Small intestine (tissue), 16 donors: ENCODE results near the gene BPIFB3. TPM values are rescaled to one million over a fixed set of nuclear protein-coding genes. Genes with fewer than 3 reads are reported as not detected.

Experiments used
- DNase-seq, 2 donors: peaks; one replicate each; pipeline versions ENCODE4 v3.0.0 to v3.0.0-alpha.2; 2013
- FAIRE-seq: peaks from 2 replicates; lab custom pipeline; 2012; peaks lifted over from hg19 to GRCh38; lab: Jason Lieb, UNC
- H3K27ac ChIP-seq, 3 donors: one replicate each; pipeline ENCODE4 v1.5.1; 2013; ENCODE audit warnings: low read length in 2 of 3, mild to moderate bottlenecking in 2 of 3, control low read depth in 1 of 3, inconsistent platforms in 1 of 3, low read depth in 1 of 3, moderate library complexity in 1 of 3
- H3K27me3 ChIP-seq, 3 donors: one replicate each; pipeline ENCODE4 v1.6.1; 2013; ENCODE audit warnings: low read length in 3 of 3, inconsistent platforms in 1 of 3; ENCODE audit not compliant: control insufficient read depth in 3 of 3, insufficient read depth in 3 of 3
- H3K36me3 ChIP-seq, 3 donors: one replicate each; pipeline ENCODE4 v1.6.1; 2013; ENCODE audit warnings: low read length in 3 of 3, inconsistent platforms in 1 of 3, low read depth in 1 of 3, mild to moderate bottlenecking in 1 of 3, moderate library complexity in 1 of 3; ENCODE audit not compliant: control insufficient read depth in 3 of 3, insufficient read depth in 2 of 3
- H3K4me1 ChIP-seq, 3 donors: one replicate each; pipeline ENCODE4 v1.6.1; 2013; ENCODE audit warnings: low read length in 2 of 3, inconsistent platforms in 1 of 3, low read depth in 1 of 3, mild to moderate bottlenecking in 1 of 3, moderate library complexity in 1 of 3; ENCODE audit not compliant: control insufficient read depth in 3 of 3, insufficient read depth in 2 of 3
- H3K4me3 ChIP-seq, 3 donors: one replicate each; pipeline ENCODE4 v1.5.1; 2013; ENCODE audit warnings: low read length in 3 of 3, control low read depth in 1 of 3, inconsistent platforms in 1 of 3, low read depth in 1 of 3, mild to moderate bottlenecking in 1 of 3, moderate library complexity in 1 of 3
- H3K9me3 ChIP-seq, 2 donors: one replicate each; pipeline ENCODE4 v1.6.1; 2013; ENCODE audit warnings: low read depth in 1 of 2, low read length in 1 of 2; ENCODE audit not compliant: control insufficient read depth in 2 of 2, insufficient read depth in 1 of 2
- WGBS, 3 donors: extraction: QIAGEN DNeasy Blood & Tissue Kit; methylation state at CpG; one replicate each; pipeline ENCODE4 v1.1.7; 2013; 5-methylcytosine and 5-hydroxymethylcytosine counted together
- long read RNA-seq, 10 donors: transcript quantifications; one replicate each; lab custom pipeline, GENCODE V29; 2026
- polyA plus RNA-seq, 4 donors: library from polyadenylated mRNA; stranded (reverse) in 3 of 4; unstranded in 1 of 4; fragments of 200-250 nt in 3 of 4; fragments of 120-200 nt in 1 of 4; gene quantifications; one replicate each; pipeline versions ENCODE4 v1.2.1 to v1.2.3, GENCODE V29; 2013
- donor health status: healthy with polysubstance abuse.
- donor health status: control.
- donor health status: control.
- donor health status: Bipolar disorder and iron deficiency.
- donor health status: healthy.

Gene BPIFB3, protein sequence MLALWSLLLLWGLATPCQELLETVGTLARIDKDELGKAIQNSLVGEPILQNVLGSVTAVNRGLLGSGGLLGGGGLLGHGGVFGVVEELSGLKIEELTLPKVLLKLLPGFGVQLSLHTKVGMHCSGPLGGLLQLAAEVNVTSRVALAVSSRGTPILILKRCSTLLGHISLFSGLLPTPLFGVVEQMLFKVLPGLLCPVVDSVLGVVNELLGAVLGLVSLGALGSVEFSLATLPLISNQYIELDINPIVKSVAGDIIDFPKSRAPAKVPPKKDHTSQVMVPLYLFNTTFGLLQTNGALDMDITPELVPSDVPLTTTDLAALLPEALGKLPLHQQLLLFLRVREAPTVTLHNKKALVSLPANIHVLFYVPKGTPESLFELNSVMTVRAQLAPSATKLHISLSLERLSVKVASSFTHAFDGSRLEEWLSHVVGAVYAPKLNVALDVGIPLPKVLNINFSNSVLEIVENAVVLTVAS
- not detected for polyA plus RNA-seq
- long read RNA-seq, donor 1: 0 reads
- long read RNA-seq, donor 2: 0 reads
- long read RNA-seq, donor 3: 0 reads
- long read RNA-seq, donor 4: 0 reads
- long read RNA-seq, donor 5: 0 reads
- long read RNA-seq, donor 6: 0 reads
- long read RNA-seq, donor 7: 0 reads
- long read RNA-seq, donor 8: 0 reads
- long read RNA-seq, donor 9: 0 reads
- long read RNA-seq, donor 10: 0 reads

DNA sequence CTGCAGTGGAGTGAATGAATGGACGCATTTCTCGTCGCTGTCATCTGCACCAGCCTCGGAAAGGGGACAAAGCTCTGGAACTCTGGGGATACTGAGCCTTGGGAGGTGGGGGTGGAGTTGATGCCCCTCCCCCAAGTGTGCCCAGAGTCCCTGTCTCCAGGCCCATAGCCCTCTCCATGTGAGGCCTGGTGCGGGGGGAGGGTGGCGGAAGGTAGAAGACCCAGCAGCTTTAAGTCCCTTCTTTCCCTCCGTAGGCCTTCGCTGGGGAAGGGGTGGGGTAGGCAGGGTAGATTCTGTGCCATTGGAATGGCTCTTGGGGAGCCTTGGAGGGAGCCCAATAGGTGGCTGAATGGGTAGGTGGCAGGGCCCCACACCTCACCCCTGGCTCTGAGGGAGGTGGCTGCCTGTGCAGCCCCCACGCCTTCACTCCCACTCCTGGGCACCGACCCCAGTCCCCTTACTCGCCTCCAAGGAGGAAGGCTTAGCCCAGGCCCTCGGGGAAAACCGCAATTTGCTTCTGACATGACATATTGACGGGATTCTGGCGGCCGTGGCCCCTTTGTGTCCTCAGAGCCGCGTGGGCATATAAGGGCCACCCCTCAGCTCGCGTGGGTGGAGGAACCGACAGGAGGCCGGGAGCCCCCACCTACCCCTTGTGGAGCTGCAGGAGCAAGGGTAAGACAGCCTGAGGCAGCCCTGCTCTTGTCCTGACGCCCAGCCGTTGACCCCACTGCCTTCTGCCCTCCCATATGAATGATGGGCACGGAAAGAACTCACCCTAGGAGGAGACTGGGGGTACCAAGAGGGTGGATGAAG lies at the start of gene BPIFB3:
TSS of gene BPIFB3 (plus strand) at position 613 of the 816 bp plus-strand sequence. CDS start 1,533 bp downstream, outside the sequence.
- no peaks in the 10 kb centered on the region for H3K36me3 ChIP-seq
- WGBS, 3 donors: 78 to 83% (median 83%) methylated on average over 25 of the region's 25 CpGs
- no peak for FAIRE-seq
- no peaks in the 10 kb centered on the region for H3K27me3 ChIP-seq
- no peak within 1 kb of the TSS for H3K4me3 ChIP-seq
- no peaks in the 10 kb centered on the region for H3K4me1 ChIP-seq
- no peaks in the 10 kb centered on the region for H3K9me3 ChIP-seq
- no peak for DNase-seq
- H3K27ac ChIP-seq: no peak within 1 kb of the TSS

DNA sequence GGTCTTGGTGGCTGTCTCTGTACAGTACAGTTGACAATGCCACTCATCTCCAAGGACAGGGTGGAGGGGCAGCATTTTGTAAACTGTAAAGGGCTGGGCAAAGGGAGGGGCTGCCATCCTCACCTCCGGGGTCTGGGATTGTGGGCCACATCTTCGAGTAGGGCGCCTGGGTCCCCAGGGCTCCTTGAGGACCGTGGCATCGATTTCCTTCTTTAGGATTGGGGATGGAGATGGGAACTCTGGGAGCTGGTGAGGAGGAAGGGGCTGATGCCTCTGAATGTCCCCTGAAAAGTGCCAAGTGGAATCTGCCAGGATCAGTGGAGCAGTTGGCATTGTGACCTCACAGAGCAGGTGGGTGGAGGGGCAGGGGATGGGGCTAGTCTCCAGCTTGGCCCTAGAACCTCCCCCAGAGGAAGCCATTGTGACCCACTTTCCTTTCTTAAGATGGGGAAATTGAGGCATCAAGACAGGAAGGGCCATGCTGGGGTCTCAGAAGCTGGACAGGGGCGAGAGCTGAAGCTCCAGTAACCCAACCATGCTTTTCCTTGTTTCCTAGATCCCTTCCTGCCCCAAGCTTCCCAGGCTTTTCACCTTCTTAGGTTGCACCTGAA lies 49.5 kb upstream of the BPIFB3 start, which contains the start of gene SUN5:
TSS of gene SUN5 (minus strand) at position 293 of the 611 bp plus-strand sequence. CDS start at position 200, 93 bp downstream.
- no peaks in the 10 kb centered on the region for H3K4me1 ChIP-seq
- H3K27me3 ChIP-seq: no peaks in the 10 kb centered on the region
- H3K36me3 ChIP-seq: no peaks in the 10 kb centered on the region
- 56 to 82% (median 69%) methylated on average over 6 of the region's 6 CpGs for WGBS, 3 donors
- DNase-seq: no peak
- H3K27ac ChIP-seq: no peak within 1 kb of the TSS
- FAIRE-seq: no peak
- no peak within 1 kb of the TSS for H3K4me3 ChIP-seq
- H3K9me3 ChIP-seq: peaks cover 0 to 4% of the 10 kb centered on the region in 2 donors

DNA sequence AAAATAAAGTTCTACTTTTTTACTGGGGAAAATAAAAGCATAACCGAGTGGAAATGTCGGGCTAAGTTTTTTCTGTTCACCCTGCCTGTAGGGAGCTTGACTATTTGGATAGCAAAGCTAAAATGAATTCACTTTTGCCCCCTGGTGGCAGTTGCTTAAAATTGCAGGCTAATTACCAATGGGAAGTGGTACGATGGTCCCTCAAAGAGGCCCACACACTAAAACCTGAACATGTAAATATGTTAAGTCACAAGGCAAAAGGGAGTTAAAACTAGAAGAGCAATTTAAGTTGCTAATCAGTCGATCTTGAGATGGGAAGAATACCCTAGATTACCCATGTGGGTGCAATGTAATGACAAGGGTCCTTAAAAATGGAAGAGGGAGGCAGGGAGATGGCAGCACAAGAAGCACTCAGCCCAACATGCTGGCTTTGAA lies 48.6 kb upstream of the BPIFB3 start:
- FAIRE-seq (no peak), DNase-seq (peak in 1 of 2 donors; percentile 33)
- H3K4me3 ChIP-seq: no peak overlapping the region
- H3K9me3 ChIP-seq: peaks cover 0 to 4% of the 10 kb centered on the region in 2 donors
- 42 to 47% (median 46%) methylated on average over 4 of the region's 4 CpGs for WGBS, 3 donors
- H3K4me1 ChIP-seq: no peaks in the 10 kb centered on the region
- no peaks in the 10 kb centered on the region for H3K27me3 ChIP-seq
- H3K36me3 ChIP-seq: no peaks in the 10 kb centered on the region
- no peak overlapping the region for H3K27ac ChIP-seq

DNA sequence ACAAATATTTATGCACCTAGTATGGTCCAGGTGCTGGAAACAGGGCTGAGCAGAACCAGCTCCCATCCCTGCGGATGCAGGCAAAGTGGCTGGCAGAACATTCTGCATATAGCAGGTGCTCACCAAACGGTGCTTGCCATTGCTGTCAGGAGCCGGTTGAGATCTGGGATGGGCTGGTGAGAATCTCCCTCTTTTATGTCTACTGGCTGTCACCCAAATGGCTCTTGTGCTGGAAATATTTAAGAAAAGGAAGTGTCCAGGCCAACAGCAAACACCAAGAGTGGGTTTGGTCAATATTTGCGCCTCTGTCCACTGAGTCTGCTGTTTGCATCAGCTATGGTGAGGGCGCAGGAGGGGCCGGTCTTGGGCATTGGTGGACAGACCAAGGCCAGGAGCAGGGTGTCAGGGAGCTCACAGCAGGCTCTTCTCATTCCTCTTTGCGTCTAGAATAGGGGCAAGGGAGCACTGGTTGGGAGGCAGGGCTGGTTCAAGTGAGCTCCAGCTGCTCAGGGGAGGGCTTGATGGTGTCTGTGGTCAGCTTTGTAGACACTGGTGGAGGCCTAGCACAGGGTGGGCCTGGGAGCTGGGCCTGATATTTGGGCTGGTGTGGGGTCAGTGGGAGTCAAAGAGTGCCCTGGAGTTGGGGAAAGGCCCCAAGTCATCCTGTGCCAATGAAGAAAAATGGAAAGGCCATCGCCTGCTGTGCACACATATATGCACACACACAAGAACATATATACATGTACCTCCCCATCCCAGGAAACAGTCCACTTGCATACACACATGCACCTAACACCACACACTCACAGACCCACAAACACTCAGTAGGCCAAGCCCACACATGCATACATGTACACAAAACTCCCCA lies 47.6 kb upstream of the BPIFB3 start:
- H3K4me3 ChIP-seq: no peak overlapping the region
- FAIRE-seq: no peak
- 75 to 80% (median 79%) methylated on average over 8 of the region's 8 CpGs for WGBS, 3 donors
- DNase-seq: no peak
- no peaks in the 10 kb centered on the region for H3K4me1 ChIP-seq
- no peak overlapping the region for H3K27ac ChIP-seq
- no peaks in the 10 kb centered on the region for H3K27me3 ChIP-seq
- H3K9me3 ChIP-seq: peaks cover 0 to 4% of the 10 kb centered on the region in 2 donors
- H3K36me3 ChIP-seq: no peaks in the 10 kb centered on the region

DNA sequence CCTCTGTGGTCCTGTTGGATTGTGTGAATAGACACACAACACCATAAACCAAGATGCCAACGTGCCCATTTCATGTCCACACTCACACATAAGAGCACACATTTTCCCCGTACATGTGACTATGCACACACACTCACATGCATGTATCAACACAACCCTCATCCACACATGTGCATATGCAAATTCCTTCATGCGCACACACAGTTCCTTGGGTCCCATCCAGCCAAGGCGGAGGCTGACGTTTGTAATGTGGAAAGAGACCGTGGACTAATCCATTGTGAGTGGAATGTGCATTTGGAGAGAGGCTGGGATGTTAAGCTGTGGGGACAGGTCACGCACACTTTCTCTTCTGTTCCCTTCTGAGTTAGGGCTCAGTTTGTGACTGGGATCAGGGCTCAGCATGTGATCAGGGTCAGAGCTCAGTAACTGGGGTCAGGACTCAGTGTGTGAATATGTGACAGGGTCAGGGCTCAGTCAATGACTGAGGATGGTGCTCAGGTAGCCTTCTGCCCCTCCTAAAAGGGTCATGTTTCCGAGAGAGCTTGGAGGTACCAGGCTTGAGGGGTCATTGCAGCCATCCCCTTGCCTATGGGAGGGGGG lies 46.8 kb upstream of the BPIFB3 start:
- 76 to 87% (median 86%) methylated on average over 8 of the region's 8 CpGs for WGBS, 3 donors
- FAIRE-seq (no peak), DNase-seq (no peak)
- H3K9me3 ChIP-seq: peaks cover 0 to 4% of the 10 kb centered on the region in 2 donors
- no peaks in the 10 kb centered on the region for H3K4me1 ChIP-seq
- H3K27me3 ChIP-seq: no peaks in the 10 kb centered on the region
- no peak overlapping the region for H3K27ac ChIP-seq
- H3K4me3 ChIP-seq: no peak overlapping the region
- H3K36me3 ChIP-seq: no peaks in the 10 kb centered on the region

DNA sequence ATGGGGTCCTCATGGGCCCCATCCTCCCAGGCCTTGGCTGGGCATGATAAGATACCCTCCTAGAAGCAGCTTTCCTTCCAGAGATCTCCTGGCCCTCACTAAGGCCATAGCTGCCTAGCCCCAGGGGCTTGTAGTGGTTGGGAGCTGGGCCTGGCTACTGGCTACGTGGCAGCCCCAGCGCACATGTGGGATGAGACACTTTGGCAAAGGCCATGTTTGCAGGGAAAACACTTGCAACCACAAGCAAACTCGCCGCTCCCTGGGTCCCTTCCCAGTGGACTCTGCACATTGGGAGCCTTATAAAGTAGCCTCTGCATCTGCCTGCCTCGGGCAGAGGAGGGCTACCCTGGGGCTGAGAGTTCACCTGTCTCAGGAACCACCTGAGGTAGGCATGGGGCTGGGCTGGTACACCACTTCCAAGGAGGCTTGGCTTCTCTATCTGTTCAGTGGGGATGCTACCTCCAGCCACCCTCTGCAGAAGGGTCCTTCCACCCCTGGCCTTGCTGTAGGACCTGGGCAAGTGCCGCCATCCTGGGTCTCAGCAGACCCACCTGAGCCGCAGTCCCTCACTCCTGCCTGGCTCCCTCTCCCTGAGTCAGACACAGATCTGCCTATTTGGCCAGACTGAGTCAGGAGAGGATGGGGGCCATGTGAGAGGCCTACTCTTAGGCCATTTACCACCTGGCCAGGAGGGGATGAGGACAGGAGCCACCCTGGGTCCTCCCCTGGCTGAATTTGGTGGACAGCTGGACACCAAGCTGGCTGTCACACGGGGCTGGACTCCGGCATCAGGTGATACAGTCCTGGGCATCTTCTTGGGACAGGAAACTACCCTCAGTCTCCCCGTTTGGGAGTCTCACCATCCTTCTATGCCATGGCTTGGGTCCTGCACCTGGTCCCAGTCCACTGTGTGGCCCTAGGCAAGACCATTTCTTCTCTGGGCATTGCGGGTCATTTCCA lies 46.0 kb upstream of the BPIFB3 start, which contains the start of gene BPIFB2:
TSS of gene BPIFB2 (plus strand) at position 329 of the 960 bp plus-strand sequence. CDS start 871 bp downstream, outside the sequence.
- DNase-seq: no peak
- no peak for FAIRE-seq
- Histone ChIP-seq H3K9me3 (peaks cover 0 to 4% of the 10 kb centered on the region in 2 donors), H3K27me3 (peaks cover 0 to 3% (median 0%) of the 10 kb centered on the region in 3 donors), H3K4me1 (no peaks in the 10 kb centered on the region), H3K4me3 (no peak within 1 kb of the TSS), H3K27ac (no peak within 1 kb of the TSS), H3K36me3 (no peaks in the 10 kb centered on the region)
- 76 to 84% (median 79%) methylated on average over 11 of the region's 11 CpGs for WGBS, 3 donors
